Measurements from ENCODE around the gene ZNF394. TPM values are rescaled to one million over a fixed set of nuclear protein-coding genes. Genes with fewer than 3 reads are reported as not detected.
A peak's percentile ranks its signal among the peaks of the same experiment; 100 is the strongest.

ZNF394 gene
- total RNA-seq, 4 donors from 2014 or later, result 14.2 to 19.2 (median 15.7) TPM

DNA sequence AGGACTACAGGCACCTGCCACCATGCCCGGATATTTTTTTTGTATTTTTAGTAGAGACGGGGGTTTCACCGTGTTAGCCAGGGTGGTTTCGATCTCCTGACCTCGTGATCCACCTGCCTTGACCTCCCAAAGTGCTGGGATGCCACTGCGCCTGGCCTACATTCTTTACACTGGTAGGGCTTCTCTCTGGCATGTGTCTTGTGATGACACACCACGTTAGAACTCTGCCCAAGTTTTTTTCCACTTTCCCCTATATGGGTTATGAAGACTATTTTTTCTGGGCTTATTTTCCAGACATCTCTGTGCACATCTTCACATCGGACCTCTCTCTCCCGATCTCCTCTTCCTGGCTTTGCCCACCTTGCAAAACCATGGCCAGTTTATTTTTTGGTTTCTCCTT, 41.1 kb upstream of the ZNF394 start:
- Histone ChIP-seq H3K27me3 (no peaks in the 10 kb centered on the region), H3K4me1 (no peaks in the 10 kb centered on the region), H3K36me3 (peaks cover 0 to 4% of the 10 kb centered on the region in 2 donors), H3K4me3 (no peak overlapping the region), H3K27ac (no peak overlapping the region), H3K9me3 (peaks cover 4 to 26% (median 6%) of the 10 kb centered on the region in 3 donors)
- intact Hi-C loops (cut with DNase I; ENCODE audit: low total_unique reads), result no loop called here
- TF ChIP-seq POLR2A (IDR thresholded peaks at IDR 0.05), result no peak
- TF ChIP-seq, protein P1, sequence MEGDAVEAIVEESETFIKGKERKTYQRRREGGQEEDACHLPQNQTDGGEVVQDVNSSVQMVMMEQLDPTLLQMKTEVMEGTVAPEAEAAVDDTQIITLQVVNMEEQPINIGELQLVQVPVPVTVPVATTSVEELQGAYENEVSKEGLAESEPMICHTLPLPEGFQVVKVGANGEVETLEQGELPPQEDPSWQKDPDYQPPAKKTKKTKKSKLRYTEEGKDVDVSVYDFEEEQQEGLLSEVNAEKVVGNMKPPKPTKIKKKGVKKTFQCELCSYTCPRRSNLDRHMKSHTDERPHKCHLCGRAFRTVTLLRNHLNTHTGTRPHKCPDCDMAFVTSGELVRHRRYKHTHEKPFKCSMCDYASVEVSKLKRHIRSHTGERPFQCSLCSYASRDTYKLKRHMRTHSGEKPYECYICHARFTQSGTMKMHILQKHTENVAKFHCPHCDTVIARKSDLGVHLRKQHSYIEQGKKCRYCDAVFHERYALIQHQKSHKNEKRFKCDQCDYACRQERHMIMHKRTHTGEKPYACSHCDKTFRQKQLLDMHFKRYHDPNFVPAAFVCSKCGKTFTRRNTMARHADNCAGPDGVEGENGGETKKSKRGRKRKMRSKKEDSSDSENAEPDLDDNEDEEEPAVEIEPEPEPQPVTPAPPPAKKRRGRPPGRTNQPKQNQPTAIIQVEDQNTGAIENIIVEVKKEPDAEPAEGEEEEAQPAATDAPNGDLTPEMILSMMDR (IDR thresholded peaks at IDR 0.05 in 4 of 5, conservative IDR thresholded peaks at IDR 0.05 in 1 of 5), result no peak
- ATAC-seq (no peak), DNase-seq (no peak)
- in situ Hi-C loops (cut with MboI; ENCODE audit: low sequenced_read_pairs in 4 of 4), result no loop called here

DNA sequence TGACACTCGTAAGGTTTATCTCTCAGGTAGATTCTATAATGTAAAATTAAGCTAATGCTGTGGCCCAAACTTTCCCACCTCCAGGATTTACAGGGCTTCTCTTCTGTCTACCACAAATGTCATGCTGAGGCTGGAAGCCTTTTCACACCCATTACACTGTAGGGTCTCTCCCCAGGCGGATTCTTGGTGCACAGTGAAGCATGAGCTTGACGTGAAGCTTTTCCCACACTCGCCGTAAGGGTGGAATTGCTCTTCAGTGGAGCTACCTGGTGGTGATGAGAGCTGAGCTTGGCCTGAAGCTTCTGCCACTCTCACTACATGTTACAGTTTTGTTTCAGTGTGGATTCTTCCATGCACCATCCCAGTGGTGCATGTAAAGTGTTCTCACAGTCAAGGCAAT, 40.5 kb upstream of the ZNF394 start:
- DNase-seq (no peak), ATAC-seq (no peak)
- in situ Hi-C loops (cut with MboI; ENCODE audit: low sequenced_read_pairs in 4 of 4), result no loop called here
- H3K36me3 ChIP-seq, result peaks cover 0 to 4% of the 10 kb centered on the region in 2 donors
- H3K4me1 ChIP-seq, result no peaks in the 10 kb centered on the region
- TF ChIP-seq, protein P1 (IDR thresholded peaks at IDR 0.05 in 4 of 5, conservative IDR thresholded peaks at IDR 0.05 in 1 of 5), result no peak
- TF ChIP-seq POLR2A (IDR thresholded peaks at IDR 0.05), result no peak
- no peak overlapping the region for H3K27ac ChIP-seq
- no peaks in the 10 kb centered on the region for H3K27me3 ChIP-seq
- H3K9me3 ChIP-seq, result peaks cover 4 to 26% (median 6%) of the 10 kb centered on the region in 3 donors
- intact Hi-C loops (cut with DNase I; ENCODE audit: low total_unique reads), result no loop called here
- H3K4me3 ChIP-seq, result no peak overlapping the region

DNA sequence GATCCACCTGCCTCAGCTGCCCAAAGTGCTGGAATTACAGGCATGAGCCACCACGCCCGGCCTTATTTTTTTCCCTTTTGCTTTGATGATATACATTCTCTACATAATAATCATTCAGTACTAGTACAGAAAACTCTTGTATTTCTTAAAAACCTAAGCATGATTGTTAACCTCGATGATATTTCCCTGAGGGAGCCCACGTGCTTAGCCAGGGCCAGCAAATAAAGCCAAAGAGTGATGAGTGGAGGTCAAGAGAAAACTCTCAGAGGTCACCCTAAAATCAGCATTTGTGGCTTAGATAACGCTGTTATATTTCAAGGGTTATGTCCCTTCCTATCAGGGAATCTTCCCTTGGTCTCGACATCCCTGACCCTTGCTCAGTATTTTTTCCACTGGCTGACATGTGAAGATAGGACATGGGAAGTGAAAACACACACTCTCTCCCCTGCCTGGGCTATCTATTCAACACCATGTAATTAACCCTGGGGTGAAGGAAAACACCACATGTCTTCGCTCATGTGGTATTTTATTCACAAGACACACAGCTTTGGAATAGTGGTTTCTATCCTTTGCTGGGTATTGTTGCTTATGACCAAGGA, 39.2 kb upstream of the ZNF394 start:
- no peaks in the 10 kb centered on the region for H3K27me3 ChIP-seq
- no peak for TF ChIP-seq POLR2A (IDR thresholded peaks at IDR 0.05)
- TF ChIP-seq, protein P1 (IDR thresholded peaks at IDR 0.05 in 4 of 5, conservative IDR thresholded peaks at IDR 0.05 in 1 of 5), result no peak
- H3K36me3 ChIP-seq, result peaks cover 0 to 4% of the 10 kb centered on the region in 2 donors
- no peak overlapping the region for H3K4me3 ChIP-seq
- intact Hi-C loops (cut with DNase I; ENCODE audit: low total_unique reads) (no loop called here), in situ Hi-C loops (cut with MboI; ENCODE audit: low sequenced_read_pairs in 4 of 4) (no loop called here)
- no peak overlapping the region for H3K27ac ChIP-seq
- no peaks in the 10 kb centered on the region for H3K4me1 ChIP-seq
- ATAC-seq (no peak), DNase-seq (no peak)
- H3K9me3 ChIP-seq, result peaks cover 4 to 26% (median 6%) of the 10 kb centered on the region in 3 donors

DNA sequence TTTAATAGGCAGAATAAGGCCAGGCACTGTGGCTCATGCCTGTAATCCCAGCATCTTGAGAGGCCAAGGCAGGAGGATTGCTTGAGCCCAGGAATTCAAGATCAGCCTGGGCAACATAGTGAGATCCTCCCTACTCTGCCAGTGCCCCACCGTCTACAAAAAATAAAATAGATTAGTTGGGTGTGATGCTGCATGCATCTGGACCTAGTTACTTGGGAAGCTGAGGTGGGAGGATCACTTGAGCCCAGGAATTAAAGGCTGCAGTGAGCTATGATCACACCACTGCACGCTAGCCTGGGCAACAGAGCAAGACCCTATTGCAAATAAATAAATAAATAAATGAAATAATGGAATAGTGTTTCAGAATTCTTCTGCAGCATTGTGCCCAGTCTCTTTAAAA, 35.6 kb upstream of the ZNF394 start:
- Histone ChIP-seq H3K27me3 (no peaks in the 10 kb centered on the region), H3K9me3 (peaks cover 3 to 45% (median 23%) of the 10 kb centered on the region in 3 donors), H3K36me3 (peaks cover 9 to 33% of the 10 kb centered on the region in 2 donors), H3K4me3 (no peak overlapping the region), H3K4me1 (no peaks in the 10 kb centered on the region), H3K27ac (no peak overlapping the region)
- ATAC-seq, result no peak
- intact Hi-C loops (cut with DNase I; ENCODE audit: low total_unique reads) (no loop called here), in situ Hi-C loops (cut with MboI; ENCODE audit: low sequenced_read_pairs in 4 of 4) (no loop called here)
- no peak for DNase-seq
- TF ChIP-seq POLR2A (IDR thresholded peaks at IDR 0.05), result no peak
- TF ChIP-seq, protein P1 (IDR thresholded peaks at IDR 0.05 in 4 of 5, conservative IDR thresholded peaks at IDR 0.05 in 1 of 5), result no peak

DNA sequence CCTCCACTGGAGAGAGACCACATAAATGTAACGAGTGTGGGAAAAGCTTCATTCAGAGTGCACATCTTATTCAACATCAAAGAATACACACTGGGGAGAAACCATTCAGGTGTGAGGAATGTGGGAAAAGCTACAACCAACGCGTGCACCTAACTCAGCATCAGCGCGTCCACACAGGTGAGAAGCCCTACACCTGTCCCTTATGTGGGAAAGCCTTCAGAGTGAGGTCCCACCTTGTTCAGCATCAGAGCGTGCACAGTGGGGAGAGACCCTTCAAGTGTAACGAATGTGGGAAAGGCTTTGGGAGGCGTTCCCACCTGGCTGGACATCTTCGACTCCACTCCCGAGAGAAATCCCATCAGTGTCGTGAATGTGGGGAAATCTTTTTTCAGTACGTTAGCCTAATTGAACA, 31.3 kb upstream of the ZNF394 start:
- DNase-seq, result no peak
- intact Hi-C loops (cut with DNase I; ENCODE audit: low total_unique reads), result no loop called here
- no peaks in the 10 kb centered on the region for H3K4me1 ChIP-seq
- peaks cover 9 to 71% of the 10 kb centered on the region in 2 donors for H3K36me3 ChIP-seq
- ATAC-seq, result no peak
- in situ Hi-C loops (cut with MboI; ENCODE audit: low sequenced_read_pairs in 4 of 4), result no loop called here
- no peaks in the 10 kb centered on the region for H3K27me3 ChIP-seq
- peak overlapping the region in 1 of 4 donors; percentile 31 for H3K4me3 ChIP-seq
- peaks cover 0 to 39% (median 19%) of the 10 kb centered on the region in 3 donors for H3K9me3 ChIP-seq
- no peak overlapping the region for H3K27ac ChIP-seq
- TF ChIP-seq, protein P1 (IDR thresholded peaks at IDR 0.05 in 4 of 5, conservative IDR thresholded peaks at IDR 0.05 in 1 of 5), result no peak
- TF ChIP-seq POLR2A (IDR thresholded peaks at IDR 0.05), result no peak

Measured in gastrocnemius medialis (tissue), 4 donors.